Measurements from ENCODE around the gene HSP90B1.
A peak's percentile ranks its signal among the peaks of the same experiment; 100 is the strongest.

The HSP90B1 gene

DNA sequence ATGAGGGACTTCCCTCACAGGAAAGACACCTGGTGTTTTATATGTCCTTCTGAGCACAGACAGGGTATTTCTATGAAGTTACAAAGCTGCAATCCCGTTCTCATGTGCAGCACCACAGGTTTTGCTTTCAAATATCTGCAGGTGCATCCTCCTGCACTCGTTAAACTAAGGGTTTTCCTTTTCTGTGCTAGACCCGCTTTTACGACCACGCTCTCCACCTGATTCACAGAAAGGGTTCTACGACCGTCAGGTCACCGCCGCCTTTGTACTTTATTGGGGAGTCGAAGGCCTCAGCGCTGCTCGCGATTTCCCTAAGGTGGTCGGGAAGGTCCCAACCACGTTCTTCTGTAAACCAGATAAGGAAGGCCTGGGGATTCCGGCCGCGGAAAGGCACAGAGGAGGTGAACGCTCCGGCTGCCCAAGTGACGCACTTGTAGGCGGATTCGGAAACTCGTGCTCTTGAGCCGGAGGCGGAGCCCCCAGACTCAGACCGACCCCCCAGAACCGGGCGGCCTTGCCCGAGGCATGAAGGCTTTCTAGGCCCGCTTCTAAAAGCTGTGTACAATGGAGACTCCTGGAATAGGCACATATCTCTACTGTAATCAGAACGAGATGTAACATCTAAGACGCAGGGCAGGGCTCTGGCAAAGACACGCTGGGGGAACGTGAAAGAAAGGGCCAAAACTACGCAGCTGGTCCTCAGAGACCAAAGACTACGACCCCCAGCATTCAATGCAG, 995 bp upstream of the HSP90B1 start:
- DNase-seq (ENCODE audit: low read depth in 1 of 2, low spot score in 1 of 2), result peak in 1 of 2 donors; percentile 79

DNA sequence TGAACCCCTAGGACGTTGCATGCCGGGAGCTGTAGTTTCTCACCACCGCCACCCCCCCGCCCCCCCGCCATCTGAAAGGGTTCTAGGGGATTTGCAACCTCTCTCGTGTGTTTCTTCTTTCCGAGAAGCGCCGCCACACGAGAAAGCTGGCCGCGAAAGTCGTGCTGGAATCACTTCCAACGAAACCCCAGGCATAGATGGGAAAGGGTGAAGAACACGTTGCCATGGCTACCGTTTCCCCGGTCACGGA, 501 bp upstream of the HSP90B1 start:
- DNase-seq (ENCODE audit: low read depth in 1 of 2, low spot score in 1 of 2), result no peak

GRCh38 chr12:103930787-103931735, 851 bp downstream of the HSP90B1 start:
- DNase-seq (ENCODE audit: low read depth in 1 of 2, low spot score in 1 of 2), result peak in 1 of 2 donors; percentile 22

- DNase-seq (ENCODE audit: low read depth in 1 of 2, low spot score in 1 of 2), result no peak
These were observed 3.0 kb downstream of the HSP90B1 start for GRCh38 chr12:103933237-103933636.

DNA sequence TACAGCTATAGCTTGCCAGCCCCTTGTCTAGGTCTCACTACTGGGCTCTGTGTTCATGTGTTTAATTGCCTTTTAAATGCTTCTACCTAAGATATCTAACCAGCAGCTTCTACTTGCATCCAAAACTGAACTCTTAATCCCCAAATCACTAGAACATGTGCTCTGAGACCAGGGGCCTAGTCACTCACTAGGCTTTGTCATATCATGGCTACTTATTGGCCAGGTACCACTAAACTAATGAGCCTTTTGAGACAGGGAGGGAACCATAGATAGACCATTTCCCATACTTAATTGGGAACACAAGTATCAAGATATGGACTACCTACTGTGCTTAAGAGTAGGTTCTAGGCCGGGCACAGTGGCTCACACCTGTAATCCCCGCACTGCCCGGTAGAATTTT, 6.5 kb downstream of the HSP90B1 start:
- DNase-seq (ENCODE audit: low read depth in 1 of 2, low spot score in 1 of 2), result no peak

- DNase-seq (ENCODE audit: low read depth in 1 of 2, low spot score in 1 of 2), result no peak
These were observed 14.8 kb downstream of the HSP90B1 start for GRCh38 chr12:103944964-103945363.

- no peak for DNase-seq (ENCODE audit: low read depth in 1 of 2, low spot score in 1 of 2)
These were observed 17.8 kb downstream of the HSP90B1 start for GRCh38 chr12:103947871-103948555.

DNA sequence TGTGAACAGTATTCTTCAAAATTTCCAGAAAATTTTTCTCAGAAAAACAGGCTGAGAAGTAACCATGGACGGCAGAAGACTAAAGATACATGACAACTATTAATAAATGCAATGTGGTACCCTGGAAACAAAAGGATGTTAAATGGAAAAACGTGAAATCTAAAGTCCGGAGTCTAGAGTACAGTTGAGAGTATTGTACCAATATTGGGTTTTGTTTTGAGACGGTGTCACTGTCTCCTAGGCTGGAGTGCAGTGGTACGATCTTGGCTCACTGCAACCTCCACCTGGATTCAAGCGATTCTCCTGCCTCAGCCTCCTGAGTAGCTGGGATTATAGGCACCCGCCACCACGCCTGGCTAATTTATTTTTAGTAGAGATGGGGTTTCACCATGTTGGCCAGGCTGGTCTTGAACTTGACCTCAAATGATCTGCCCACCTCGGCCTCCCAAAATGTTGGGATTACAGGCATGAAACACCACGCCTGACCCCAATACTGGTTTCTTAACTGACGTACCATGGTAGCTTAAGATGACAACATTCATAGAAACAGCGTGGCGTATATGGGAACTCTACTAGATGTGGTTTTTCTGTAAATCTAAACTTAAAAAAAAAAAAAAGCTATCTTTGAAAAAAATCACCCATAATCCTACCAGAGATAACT, 18.7 kb downstream of the HSP90B1 start:
- DNase-seq (ENCODE audit: low read depth in 1 of 2, low spot score in 1 of 2), result no peak

DNA sequence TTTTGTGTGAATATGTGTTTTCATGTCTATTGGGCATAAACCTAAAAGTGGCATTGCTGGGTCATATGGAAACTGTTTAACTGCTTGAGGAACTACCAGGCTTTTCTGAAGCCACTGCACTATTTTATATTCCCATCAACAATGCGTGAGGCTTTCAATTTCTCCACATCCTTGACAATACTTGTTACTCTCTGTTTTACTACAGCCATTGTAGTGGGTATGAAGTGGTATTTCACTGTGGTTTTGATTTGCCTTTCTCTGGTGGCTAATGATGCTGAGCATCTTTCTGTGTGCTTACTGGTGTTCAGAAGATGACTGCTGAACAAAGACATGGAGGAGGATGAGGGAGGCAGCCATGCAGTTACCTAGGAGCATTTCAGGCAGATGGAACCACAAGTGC, 22.3 kb downstream of the HSP90B1 start:
- DNase-seq (ENCODE audit: low read depth in 1 of 2, low spot score in 1 of 2), result no peak

DNA sequence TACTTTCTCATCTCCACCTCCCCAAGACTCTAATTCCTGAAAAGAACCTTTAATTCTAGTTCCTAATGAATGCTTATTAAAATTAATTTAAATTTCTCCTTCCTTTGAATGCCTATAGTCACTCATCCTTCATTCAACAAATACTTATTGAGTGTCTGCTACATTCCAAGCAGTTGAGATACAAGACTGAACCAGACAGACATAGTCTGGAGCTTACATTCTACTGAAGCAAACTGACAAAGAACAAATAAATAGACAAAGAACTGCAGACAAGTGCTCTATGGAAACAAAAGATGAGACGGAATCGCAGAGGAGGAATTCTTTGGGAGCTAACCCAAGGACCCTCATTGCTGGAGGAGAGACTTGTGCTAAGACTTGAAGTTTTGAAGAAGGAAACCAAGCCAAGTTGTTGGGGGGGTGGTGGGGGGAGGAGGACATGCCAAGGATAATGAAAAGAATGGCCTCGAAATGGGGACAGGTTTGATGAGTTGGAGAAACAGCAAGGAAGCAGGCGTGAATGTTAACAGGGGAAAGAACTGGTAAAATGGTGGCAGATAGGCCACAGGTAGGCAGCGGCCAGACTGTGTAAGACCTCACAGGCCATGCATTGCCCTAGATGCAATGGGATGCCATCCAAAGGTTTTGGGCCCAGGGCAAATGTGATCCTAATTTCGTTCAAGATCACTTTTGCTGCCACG, 25.8 kb downstream of the HSP90B1 start:
- no peak for DNase-seq (ENCODE audit: low read depth in 1 of 2, low spot score in 1 of 2)

GRCh38 chr12:103956509-103957027, 26.4 kb downstream of the HSP90B1 start:
- no peak for DNase-seq (ENCODE audit: low read depth in 1 of 2, low spot score in 1 of 2)

DNA sequence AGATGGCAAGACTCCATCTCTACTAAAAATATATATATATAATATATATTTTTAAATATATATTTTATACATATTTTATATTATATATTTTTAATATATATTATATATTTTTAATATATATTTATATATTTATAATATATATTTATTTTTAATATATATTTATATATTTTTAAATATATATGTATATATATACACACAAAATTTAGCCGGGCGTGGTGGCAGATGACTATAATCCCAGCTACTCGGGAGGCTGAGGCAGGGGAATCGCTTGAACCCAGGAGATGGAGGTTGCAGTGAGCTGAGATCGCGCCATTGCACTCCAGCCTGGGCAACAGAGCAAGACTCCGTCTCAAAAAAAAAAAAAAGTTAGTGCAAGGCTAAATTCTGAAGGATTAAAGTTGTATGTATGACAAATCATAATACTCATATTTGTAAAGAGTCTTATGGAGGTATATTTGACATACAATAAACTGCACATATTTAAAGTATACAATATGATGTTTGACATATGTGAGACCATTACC, 27.7 kb downstream of the HSP90B1 start:
- no peak for DNase-seq (ENCODE audit: low read depth in 1 of 2, low spot score in 1 of 2)

DNA sequence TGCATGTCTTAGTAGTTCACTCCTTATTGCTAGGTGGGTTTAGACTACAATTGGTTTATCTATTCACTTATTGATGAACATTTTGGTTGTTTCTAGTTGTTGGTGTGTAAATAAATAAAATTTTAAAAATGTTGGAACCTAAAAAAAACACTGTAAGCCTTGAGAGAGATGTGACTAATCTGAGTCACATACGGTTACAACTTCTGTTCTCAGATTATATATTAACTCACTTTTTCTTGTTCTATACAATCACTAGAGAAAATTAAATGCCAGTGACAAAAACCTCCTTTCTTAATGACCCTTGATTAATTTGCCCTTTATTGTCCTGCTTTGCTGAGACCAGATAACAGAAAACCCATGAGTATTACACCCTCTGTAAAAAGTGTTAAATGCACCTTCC, 28.4 kb downstream of the HSP90B1 start:
- no peak for DNase-seq (ENCODE audit: low read depth in 1 of 2, low spot score in 1 of 2)

DNA sequence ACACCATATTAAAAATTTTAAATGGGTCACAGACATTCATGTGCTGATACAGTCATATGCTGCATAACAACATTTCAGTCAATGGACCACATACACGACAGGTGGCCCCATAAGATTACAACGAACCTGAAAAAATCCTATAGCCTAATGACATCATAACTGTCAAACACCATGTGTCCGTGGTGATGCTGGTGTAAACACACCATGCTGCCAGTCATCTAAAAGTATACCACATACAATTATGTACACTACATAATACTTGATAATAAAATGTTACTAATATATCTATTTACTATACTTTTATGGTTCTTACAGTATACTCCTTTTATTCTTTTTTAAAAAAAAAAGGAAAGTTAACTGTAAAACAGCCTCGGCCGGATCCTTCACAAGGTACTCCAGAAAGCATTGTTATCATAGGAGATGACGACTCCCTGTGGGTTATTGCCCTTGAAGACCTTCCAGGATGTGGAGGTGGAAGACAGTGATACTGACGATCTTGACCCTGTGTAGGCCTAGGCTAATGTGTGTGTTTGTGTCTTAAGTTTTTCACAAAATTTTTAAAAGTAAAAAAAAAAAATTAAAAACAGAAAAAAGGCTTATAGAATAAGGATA, 30.5 kb downstream of the HSP90B1 start:
- no peak for DNase-seq (ENCODE audit: low read depth in 1 of 2, low spot score in 1 of 2)

DNA sequence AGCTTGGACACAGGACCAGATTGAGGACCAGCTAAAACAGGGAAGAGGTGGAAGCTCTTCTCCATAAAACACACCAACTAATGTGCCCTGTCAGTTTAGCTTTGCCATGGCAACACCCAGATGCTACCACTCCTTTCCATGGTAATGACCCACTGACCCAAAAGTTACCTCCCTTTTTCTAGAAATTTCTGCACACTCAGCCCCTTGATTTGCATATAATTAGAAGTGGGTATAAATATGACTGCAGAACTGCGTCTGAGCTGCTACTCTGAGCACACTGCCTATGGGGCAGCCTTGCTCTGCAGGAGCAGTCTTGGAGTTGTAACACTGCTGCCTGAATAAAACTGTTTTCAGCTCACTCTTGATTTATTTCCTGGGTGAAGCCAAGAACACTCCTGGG, 32.3 kb downstream of the HSP90B1 start:
- DNase-seq (ENCODE audit: low read depth in 1 of 2, low spot score in 1 of 2), result no peak

GRCh38 chr12:103964805-103965204, 34.6 kb downstream of the HSP90B1 start:
- DNase-seq (ENCODE audit: low read depth in 1 of 2, low spot score in 1 of 2), result no peak

- DNase-seq (ENCODE audit: low read depth in 1 of 2, low spot score in 1 of 2), result no peak
These were observed 35.0 kb downstream of the HSP90B1 start for GRCh38 chr12:103965255-103965589.

DNA sequence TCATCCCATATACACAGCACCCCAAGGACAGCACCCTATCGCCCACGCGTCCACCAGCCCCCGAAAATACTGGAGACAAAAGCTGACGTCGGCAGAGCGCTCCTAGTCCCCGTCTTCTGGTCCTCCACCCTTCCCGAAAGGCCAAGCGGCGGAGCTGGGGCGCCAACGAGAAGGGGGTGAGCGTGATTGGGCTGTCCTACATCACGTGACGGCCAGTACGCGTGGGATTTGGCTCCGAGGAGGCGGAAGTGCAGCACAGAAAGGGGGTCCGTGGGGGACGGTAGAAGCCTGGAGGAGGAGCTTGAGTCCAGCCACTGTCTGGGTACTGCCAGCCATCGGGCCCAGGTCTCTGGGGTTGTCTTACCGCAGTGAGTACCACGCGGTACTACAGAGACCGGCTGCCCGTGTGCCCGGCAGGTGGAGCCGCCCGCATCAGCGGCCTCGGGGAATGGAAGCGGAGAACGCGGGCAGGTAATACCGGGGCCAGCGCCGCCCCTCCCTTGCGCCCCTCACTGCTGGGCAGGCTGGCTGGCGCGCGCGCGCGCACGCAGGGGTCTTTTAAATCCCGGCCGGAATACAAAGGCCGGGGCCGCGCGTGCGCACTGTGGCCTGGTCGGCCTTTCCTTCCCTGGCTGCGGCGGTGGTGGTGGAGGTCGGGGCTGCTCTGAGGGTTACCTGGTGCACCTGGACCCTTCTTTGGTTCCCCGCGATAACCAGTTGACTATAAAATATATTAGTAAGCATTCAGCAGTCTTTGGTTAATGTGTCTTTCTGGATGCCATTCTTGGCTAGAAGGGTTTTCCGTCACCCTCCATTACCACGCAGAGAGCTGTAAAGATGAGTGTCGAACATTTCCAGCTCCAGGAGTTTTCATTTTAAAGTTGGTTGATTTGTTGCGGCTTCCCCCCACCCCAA, 35.6 kb downstream of the HSP90B1 start, which contains the start of gene TDG:
TDG (plus strand) TSS at position 283 of the 915 bp plus-strand sequence; CDS start at position 449, 166 bp downstream.
- DNase-seq (ENCODE audit: low read depth in 1 of 2, low spot score in 1 of 2), result peak; percentile 89 to 98

GRCh38 chr12:103966736-103967135, 36.5 kb downstream of the HSP90B1 start:
- no peak for DNase-seq (ENCODE audit: low read depth in 1 of 2, low spot score in 1 of 2)

All from activated CD4-positive, alpha-beta T cell treated with anti-CD3 and anti-CD28 coated beads, Interleukin-2, amount 50 U/mL, for 24 hours (primary cell).